Activated naive CD8-positive, alpha-beta T cell treated with anti-CD3 and anti-CD28 coated beads, Interleukin-2, amount 50 U/mL, for 24 hours (primary cell): ENCODE data around the gene ANKRD42.

Experiments used
- ATAC-seq: fragments of 150-1000 bp; cut with Tn5 transposase; one replicate; pipeline ENCODE4 v1.10.0; 2021
- DNase-seq: peaks from one replicate; pipeline ENCODE4 v3.0.0; 2021
- H3K27ac Mint-ChIP-seq: one replicate; pipeline ENCODE4 v1.8.0; 2021; ENCODE audit warnings: mild to moderate bottlenecking, mixed read lengths
- H3K27me3 Mint-ChIP-seq: one replicate; pipeline ENCODE4 v1.8.0; 2021; ENCODE audit warnings: mixed read lengths
- H3K36me3 Mint-ChIP-seq: one replicate; pipeline ENCODE4 v1.8.0; 2021; ENCODE audit warnings: low read depth, mixed read lengths
- H3K4me1 Mint-ChIP-seq: one replicate; pipeline ENCODE4 v1.8.0; 2021; ENCODE audit warnings: mixed read lengths
- H3K4me3 Mint-ChIP-seq: one replicate; pipeline ENCODE4 v1.8.0; 2021; ENCODE audit warnings: mild to moderate bottlenecking, moderate library complexity, mixed read lengths
- H3K9me3 Mint-ChIP-seq: one replicate; pipeline ENCODE4 v1.8.0; 2021; ENCODE audit warnings: mixed read lengths

ANKRD42 gene

GRCh38 chr11:83193315-83194280, at the start of gene ANKRD42:
Gene ANKRD42 (plus strand): TSS chr11:83193712. CDS start chr11:83194671, 959 bp downstream.
- DNase-seq: peak; percentile 88
- Mint-ChIP-seq H3K27ac (peak within 1 kb of the TSS; percentile 97), H3K4me3 (peak within 1 kb of the TSS; percentile 99), H3K36me3 (peaks cover 23% of the 10 kb centered on the region), H3K4me1 (peaks cover 42% of the 10 kb centered on the region), H3K27me3 (no peaks in the 10 kb centered on the region), H3K9me3 (no peaks in the 10 kb centered on the region)
- peak; percentile 78 for ATAC-seq

- no peaks in the 10 kb centered on the region for H3K27me3 Mint-ChIP-seq
- no peak for DNase-seq
- ATAC-seq: no peak
- no peak overlapping the region for H3K4me3 Mint-ChIP-seq
- H3K9me3 Mint-ChIP-seq: no peaks in the 10 kb centered on the region
- H3K4me1 Mint-ChIP-seq: no peaks in the 10 kb centered on the region
- no peak overlapping the region for H3K27ac Mint-ChIP-seq
- H3K36me3 Mint-ChIP-seq: no peaks in the 10 kb centered on the region
These were observed 45.6 kb upstream of the ANKRD42 start for GRCh38 chr11:83147895-83148294.

- Mint-ChIP-seq H3K27me3 (no peaks in the 10 kb centered on the region), H3K4me3 (no peak overlapping the region), H3K9me3 (no peaks in the 10 kb centered on the region), H3K27ac (no peak overlapping the region), H3K36me3 (no peaks in the 10 kb centered on the region), H3K4me1 (peaks cover 7% of the 10 kb centered on the region)
- ATAC-seq (no peak), DNase-seq (no peak)
These were observed 43.1 kb upstream of the ANKRD42 start for GRCh38 chr11:83150450-83150849.

- no peak overlapping the region for H3K4me3 Mint-ChIP-seq
- H3K27me3 Mint-ChIP-seq: no peaks in the 10 kb centered on the region
- no peaks in the 10 kb centered on the region for H3K9me3 Mint-ChIP-seq
- H3K36me3 Mint-ChIP-seq: no peaks in the 10 kb centered on the region
- peaks cover 13% of the 10 kb centered on the region for H3K4me1 Mint-ChIP-seq
- ATAC-seq: no peak
- DNase-seq: no peak
- H3K27ac Mint-ChIP-seq: no peak overlapping the region
These were observed 42.1 kb upstream of the ANKRD42 start for GRCh38 chr11:83151274-83151977.

GRCh38 chr11:83152264-83152663, 41.2 kb upstream of the ANKRD42 start:
- no peak for ATAC-seq
- no peaks in the 10 kb centered on the region for H3K9me3 Mint-ChIP-seq
- H3K4me3 Mint-ChIP-seq: no peak overlapping the region
- no peaks in the 10 kb centered on the region for H3K27me3 Mint-ChIP-seq
- H3K27ac Mint-ChIP-seq: no peak overlapping the region
- H3K4me1 Mint-ChIP-seq: peaks cover 13% of the 10 kb centered on the region
- peaks cover 3% of the 10 kb centered on the region for H3K36me3 Mint-ChIP-seq
- no peak for DNase-seq

- DNase-seq: no peak
- no peaks in the 10 kb centered on the region for H3K27me3 Mint-ChIP-seq
- H3K36me3 Mint-ChIP-seq: peaks cover 16% of the 10 kb centered on the region
- no peak overlapping the region for H3K4me3 Mint-ChIP-seq
- no peak overlapping the region for H3K27ac Mint-ChIP-seq
- H3K4me1 Mint-ChIP-seq: peaks cover 13% of the 10 kb centered on the region
- ATAC-seq: no peak
- no peaks in the 10 kb centered on the region for H3K9me3 Mint-ChIP-seq
These were observed 39.7 kb upstream of the ANKRD42 start for GRCh38 chr11:83153764-83154163.

GRCh38 chr11:83156144-83156995, 37.1 kb upstream of the ANKRD42 start:
- H3K9me3 Mint-ChIP-seq: no peaks in the 10 kb centered on the region
- peaks cover 37% of the 10 kb centered on the region for H3K4me1 Mint-ChIP-seq
- no peaks in the 10 kb centered on the region for H3K27me3 Mint-ChIP-seq
- DNase-seq (peak; percentile 96), ATAC-seq (peak; percentile 95)
- peak overlapping the region; percentile 100 for H3K27ac Mint-ChIP-seq
- H3K4me3 Mint-ChIP-seq: peak overlapping the region; percentile 97
- peaks cover 41% of the 10 kb centered on the region for H3K36me3 Mint-ChIP-seq

- Mint-ChIP-seq H3K27me3 (no peaks in the 10 kb centered on the region), H3K4me1 (peaks cover 44% of the 10 kb centered on the region), H3K27ac (peak within 1 kb of the TSS; percentile 100), H3K9me3 (no peaks in the 10 kb centered on the region), H3K36me3 (peaks cover 48% of the 10 kb centered on the region), H3K4me3 (peak within 1 kb of the TSS; percentile 97)
- ATAC-seq (peak; percentile 11), DNase-seq (no peak)
These were observed 36.4 kb upstream of the ANKRD42 start, which contains the start of gene PCF11 for GRCh38 chr11:83156996-83157593. Gene PCF11 (plus strand): TSS chr11:83157131. CDS start chr11:83157440, 309 bp downstream.

GRCh38 chr11:83157594-83158356, 35.7 kb upstream of the ANKRD42 start:
- Mint-ChIP-seq H3K27ac (peak overlapping the region; percentile 100), H3K9me3 (no peaks in the 10 kb centered on the region), H3K27me3 (no peaks in the 10 kb centered on the region), H3K4me3 (peak overlapping the region; percentile 97), H3K36me3 (peaks cover 49% of the 10 kb centered on the region), H3K4me1 (peaks cover 51% of the 10 kb centered on the region)
- peak; percentile 56 for DNase-seq
- ATAC-seq: no peak

GRCh38 chr11:83158357-83158786, 35.1 kb upstream of the ANKRD42 start:
- H3K27me3 Mint-ChIP-seq: no peaks in the 10 kb centered on the region
- ATAC-seq: no peak
- peaks cover 56% of the 10 kb centered on the region for H3K4me1 Mint-ChIP-seq
- DNase-seq: no peak
- H3K4me3 Mint-ChIP-seq: peak overlapping the region; percentile 97
- H3K36me3 Mint-ChIP-seq: peaks cover 49% of the 10 kb centered on the region
- no peaks in the 10 kb centered on the region for H3K9me3 Mint-ChIP-seq
- H3K27ac Mint-ChIP-seq: peak overlapping the region; percentile 100

- Mint-ChIP-seq H3K27me3 (no peaks in the 10 kb centered on the region), H3K4me1 (peaks cover 61% of the 10 kb centered on the region), H3K9me3 (no peaks in the 10 kb centered on the region), H3K4me3 (peak overlapping the region; percentile 97), H3K36me3 (peaks cover 53% of the 10 kb centered on the region), H3K27ac (peak overlapping the region; percentile 100)
- DNase-seq: no peak
- no peak for ATAC-seq
These were observed 34.3 kb upstream of the ANKRD42 start for GRCh38 chr11:83158965-83159901.
